Measurements from ENCODE around the gene TMEM92.

The TMEM92 gene

GRCh38 chr17:50265690-50266315, 8.5 kb upstream of the TMEM92 start:
- Histone ChIP-seq H3K4me2 (ENCODE audit: low read depth, low read length, poor library complexity, severe bottlenecking) (no peak overlapping the region), H3K36me3 (ENCODE audit: insufficient read depth, low read length) (no peaks in the 10 kb centered on the region), H3K9ac (ENCODE audit: low read depth, low read length, poor library complexity, severe bottlenecking) (no peak overlapping the region), H2AFZ (ENCODE audit: low read length) (no peak overlapping the region), H3K9me2 (replicated peaks; ENCODE audit: low read depth, low read length) (no peaks in the 10 kb centered on the region), H4K20me1 (ENCODE audit: insufficient read depth, low read length, poor library complexity, severe bottlenecking) (no peaks in the 10 kb centered on the region), H3K79me2 (ENCODE audit: insufficient read depth, low read length) (no peaks in the 10 kb centered on the region), H3K27me3 (ENCODE audit: insufficient read depth, low read length, poor library complexity, severe bottlenecking) (no peaks in the 10 kb centered on the region), H3K4me1 (ENCODE audit: insufficient read depth, low read length, poor library complexity, severe bottlenecking) (no peaks in the 10 kb centered on the region), H3K9me3 (ENCODE audit: insufficient read depth, low read depth, low read length) (no peaks in the 10 kb centered on the region), H3K4me3 (ENCODE audit: low read length, poor library complexity, severe bottlenecking) (no peak overlapping the region), H3F3A (ENCODE audit: low read depth) (no peaks in the 10 kb centered on the region)
- TF ChIP-seq, protein P1, sequence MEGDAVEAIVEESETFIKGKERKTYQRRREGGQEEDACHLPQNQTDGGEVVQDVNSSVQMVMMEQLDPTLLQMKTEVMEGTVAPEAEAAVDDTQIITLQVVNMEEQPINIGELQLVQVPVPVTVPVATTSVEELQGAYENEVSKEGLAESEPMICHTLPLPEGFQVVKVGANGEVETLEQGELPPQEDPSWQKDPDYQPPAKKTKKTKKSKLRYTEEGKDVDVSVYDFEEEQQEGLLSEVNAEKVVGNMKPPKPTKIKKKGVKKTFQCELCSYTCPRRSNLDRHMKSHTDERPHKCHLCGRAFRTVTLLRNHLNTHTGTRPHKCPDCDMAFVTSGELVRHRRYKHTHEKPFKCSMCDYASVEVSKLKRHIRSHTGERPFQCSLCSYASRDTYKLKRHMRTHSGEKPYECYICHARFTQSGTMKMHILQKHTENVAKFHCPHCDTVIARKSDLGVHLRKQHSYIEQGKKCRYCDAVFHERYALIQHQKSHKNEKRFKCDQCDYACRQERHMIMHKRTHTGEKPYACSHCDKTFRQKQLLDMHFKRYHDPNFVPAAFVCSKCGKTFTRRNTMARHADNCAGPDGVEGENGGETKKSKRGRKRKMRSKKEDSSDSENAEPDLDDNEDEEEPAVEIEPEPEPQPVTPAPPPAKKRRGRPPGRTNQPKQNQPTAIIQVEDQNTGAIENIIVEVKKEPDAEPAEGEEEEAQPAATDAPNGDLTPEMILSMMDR (conservative IDR thresholded peaks at IDR 0.05; ENCODE audit: low read length): no peak
- TF ChIP-seq EZH2phosphoT487 (IDR thresholded peaks at IDR 0.05; ENCODE audit: borderline replicate concordance): no peak

GRCh38 chr17:50266384-50267073, 7.7 kb upstream of the TMEM92 start:
- Histone ChIP-seq H2AFZ (ENCODE audit: low read length) (no peak overlapping the region), H3K79me2 (ENCODE audit: insufficient read depth, low read length) (no peaks in the 10 kb centered on the region), H3K4me3 (ENCODE audit: low read length, poor library complexity, severe bottlenecking) (no peak overlapping the region), H3K4me2 (ENCODE audit: low read depth, low read length, poor library complexity, severe bottlenecking) (no peak overlapping the region), H3K4me1 (ENCODE audit: insufficient read depth, low read length, poor library complexity, severe bottlenecking) (no peaks in the 10 kb centered on the region), H3K27me3 (ENCODE audit: insufficient read depth, low read length, poor library complexity, severe bottlenecking) (no peaks in the 10 kb centered on the region), H3F3A (ENCODE audit: low read depth) (no peaks in the 10 kb centered on the region), H4K20me1 (ENCODE audit: insufficient read depth, low read length, poor library complexity, severe bottlenecking) (no peaks in the 10 kb centered on the region), H3K9me2 (replicated peaks; ENCODE audit: low read depth, low read length) (no peaks in the 10 kb centered on the region), H3K36me3 (ENCODE audit: insufficient read depth, low read length) (no peaks in the 10 kb centered on the region), H3K9me3 (ENCODE audit: insufficient read depth, low read depth, low read length) (no peaks in the 10 kb centered on the region), H3K9ac (ENCODE audit: low read depth, low read length, poor library complexity, severe bottlenecking) (no peak overlapping the region)
- TF ChIP-seq EZH2phosphoT487 (IDR thresholded peaks at IDR 0.05; ENCODE audit: borderline replicate concordance): no peak
- TF ChIP-seq, protein P1 (conservative IDR thresholded peaks at IDR 0.05; ENCODE audit: low read length): no peak

- no peaks in the 10 kb centered on the region for H3K27me3 ChIP-seq (ENCODE audit: insufficient read depth, low read length, poor library complexity, severe bottlenecking)
- H3K36me3 ChIP-seq (ENCODE audit: insufficient read depth, low read length): no peaks in the 10 kb centered on the region
- no peaks in the 10 kb centered on the region for H3F3A ChIP-seq (ENCODE audit: low read depth)
- no peak overlapping the region for H2AFZ ChIP-seq (ENCODE audit: low read length)
- no peak overlapping the region for H3K4me2 ChIP-seq (ENCODE audit: low read depth, low read length, poor library complexity, severe bottlenecking)
- H4K20me1 ChIP-seq (ENCODE audit: insufficient read depth, low read length, poor library complexity, severe bottlenecking): no peaks in the 10 kb centered on the region
- no peaks in the 10 kb centered on the region for H3K79me2 ChIP-seq (ENCODE audit: insufficient read depth, low read length)
- H3K9me2 ChIP-seq (replicated peaks; ENCODE audit: low read depth, low read length): no peaks in the 10 kb centered on the region
- H3K9ac ChIP-seq (ENCODE audit: low read depth, low read length, poor library complexity, severe bottlenecking): no peak overlapping the region
- H3K4me1 ChIP-seq (ENCODE audit: insufficient read depth, low read length, poor library complexity, severe bottlenecking): no peaks in the 10 kb centered on the region
- TF ChIP-seq, protein P1 (conservative IDR thresholded peaks at IDR 0.05; ENCODE audit: low read length): no peak
- no peak for TF ChIP-seq EZH2phosphoT487 (IDR thresholded peaks at IDR 0.05; ENCODE audit: borderline replicate concordance)
- H3K9me3 ChIP-seq (ENCODE audit: insufficient read depth, low read depth, low read length): no peaks in the 10 kb centered on the region
- no peak overlapping the region for H3K4me3 ChIP-seq (ENCODE audit: low read length, poor library complexity, severe bottlenecking)
Measured at GRCh38 chr17:50267074-50267841, 7.0 kb upstream of the TMEM92 start.

Measured in Loucy (cell line).